ENCODE results near the gene VRK2.
A peak's percentile ranks its signal among the peaks of the same experiment; 100 is the strongest.
"Not testable (repeated sequence)": the region's sequence is repeated elsewhere in the genome, so short reads cannot be mapped to it uniquely, and the experiment has no call there.

Gene VRK2

GRCh38 chr2:58099096-58099769, 52.6 kb downstream of the VRK2 start:
- Histone ChIP-seq H3K27ac (no peak overlapping the region), H3K4me3 (no peak overlapping the region)

- H3K27ac ChIP-seq, result no peak overlapping the region
- no peak overlapping the region for H3K4me3 ChIP-seq
Measured at GRCh38 chr2:58101500-58101899, 54.9 kb downstream of the VRK2 start.

- no peak overlapping the region for H3K4me3 ChIP-seq
- H3K27ac ChIP-seq, result peak overlapping the region in 2 of 21 experiments; percentile 73 to 75
Measured at GRCh38 chr2:58106896-58107295, 60.3 kb downstream of the VRK2 start.

GRCh38 chr2:58107803-58108710, 61.5 kb downstream of the VRK2 start:
- Histone ChIP-seq H3K27ac (peak overlapping the region in 12 of 21 experiments; percentile 41 to 75 (median 54)), H3K4me3 (no peak overlapping the region)

GRCh38 chr2:58109481-58109880, 62.9 kb downstream of the VRK2 start:
- Histone ChIP-seq H3K27ac (peak overlapping the region in 1 of 21 experiments; percentile 71), H3K4me3 (no peak overlapping the region)

- Histone ChIP-seq H3K4me3 (no peak overlapping the region), H3K27ac (no peak overlapping the region)
Measured at GRCh38 chr2:58110765-58111164, 64.2 kb downstream of the VRK2 start.

GRCh38 chr2:58113563-58113962, 67.0 kb downstream of the VRK2 start:
- H3K27ac ChIP-seq, result peak overlapping the region in 8 of 21 experiments; percentile 4 to 67 (median 58)
- H3K4me3 ChIP-seq, result not testable (repeated sequence)

GRCh38 chr2:58120626-58121229, 74.1 kb downstream of the VRK2 start:
- Histone ChIP-seq H3K27ac (no peak overlapping the region), H3K4me3 (no peak overlapping the region)

- H3K27ac ChIP-seq, result no peak overlapping the region
Measured at GRCh38 chr2:58122040-58122439, 75.4 kb downstream of the VRK2 start.

GRCh38 chr2:58122540-58122939, 75.9 kb downstream of the VRK2 start:
- Histone ChIP-seq H3K4me3 (no peak overlapping the region), H3K27ac (no peak overlapping the region)

More at GRCh38 chr2:58122040-58122439, 75.4 kb downstream of the VRK2 start:
- no peak overlapping the region for H3K4me3 ChIP-seq

- Histone ChIP-seq H3K4me3 (no peak overlapping the region), H3K27ac (no peak overlapping the region)
Measured at GRCh38 chr2:58127111-58127510, 80.5 kb downstream of the VRK2 start.

GRCh38 chr2:58130238-58130637, 83.6 kb downstream of the VRK2 start:
- Histone ChIP-seq H3K4me3 (no peak overlapping the region), H3K27ac (no peak overlapping the region)

- Histone ChIP-seq H3K4me3 (no peak overlapping the region), H3K27ac (no peak overlapping the region)
Measured at GRCh38 chr2:58131191-58132011, 84.8 kb downstream of the VRK2 start.

GRCh38 chr2:58133395-58133794, 86.8 kb downstream of the VRK2 start:
- Histone ChIP-seq H3K4me3 (no peak overlapping the region), H3K27ac (no peak overlapping the region)

- Histone ChIP-seq H3K4me3 (no peak overlapping the region), H3K27ac (no peak overlapping the region)
Measured at GRCh38 chr2:58135861-58136260, 89.3 kb downstream of the VRK2 start.

GRCh38 chr2:58137221-58137620, 90.6 kb downstream of the VRK2 start:
- Histone ChIP-seq H3K27ac (no peak overlapping the region), H3K4me3 (no peak overlapping the region)

- Histone ChIP-seq H3K27ac (no peak overlapping the region), H3K4me3 (no peak overlapping the region)
Measured at GRCh38 chr2:58137856-58138255, 91.2 kb downstream of the VRK2 start.

GRCh38 chr2:58138396-58139030, 91.9 kb downstream of the VRK2 start:
- H3K27ac ChIP-seq, result no peak overlapping the region
- no peak overlapping the region for H3K4me3 ChIP-seq

GRCh38 chr2:58140508-58141072, 94.0 kb downstream of the VRK2 start:
- no peak overlapping the region for H3K4me3 ChIP-seq
- H3K27ac ChIP-seq, result no peak overlapping the region
